Measurements from ENCODE around the gene MAGEA9B.
A peak's percentile ranks its signal among the peaks of the same experiment; 100 is the strongest.
"Not testable (repeated sequence)": the region's sequence is repeated elsewhere in the genome, so short reads cannot be mapped to it uniquely, and the experiment has no call there.

MAGEA9B gene

DNA sequence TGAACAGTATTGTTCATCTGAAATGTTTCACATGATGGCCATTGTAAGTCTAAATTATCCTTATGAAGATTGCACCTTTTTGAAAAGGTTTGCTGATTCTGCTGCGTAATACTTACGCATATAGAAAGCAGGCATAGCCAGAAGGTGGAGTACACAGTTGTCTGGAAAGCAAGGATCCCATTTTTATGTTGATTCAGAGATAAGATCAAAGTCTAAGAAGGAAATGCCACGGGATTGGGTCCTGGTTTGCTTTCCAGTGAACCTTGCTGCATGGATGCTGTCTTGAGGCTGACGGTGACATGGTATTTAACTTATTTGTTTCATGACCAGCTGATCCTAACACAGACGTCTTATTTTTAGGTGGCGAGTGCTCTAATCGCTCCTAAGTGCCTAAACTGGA, 15.5 kb downstream of the MAGEA9B start:
- DNase-seq (ENCODE audit: low spot score) = no peak

GRCh38 chrX:149570668-149571067, 16.6 kb downstream of the MAGEA9B start:
- no peak for DNase-seq (ENCODE audit: low spot score)

GRCh38 chrX:149569770-149570169, 17.5 kb downstream of the MAGEA9B start:
- DNase-seq (ENCODE audit: low spot score) = no peak

DNA sequence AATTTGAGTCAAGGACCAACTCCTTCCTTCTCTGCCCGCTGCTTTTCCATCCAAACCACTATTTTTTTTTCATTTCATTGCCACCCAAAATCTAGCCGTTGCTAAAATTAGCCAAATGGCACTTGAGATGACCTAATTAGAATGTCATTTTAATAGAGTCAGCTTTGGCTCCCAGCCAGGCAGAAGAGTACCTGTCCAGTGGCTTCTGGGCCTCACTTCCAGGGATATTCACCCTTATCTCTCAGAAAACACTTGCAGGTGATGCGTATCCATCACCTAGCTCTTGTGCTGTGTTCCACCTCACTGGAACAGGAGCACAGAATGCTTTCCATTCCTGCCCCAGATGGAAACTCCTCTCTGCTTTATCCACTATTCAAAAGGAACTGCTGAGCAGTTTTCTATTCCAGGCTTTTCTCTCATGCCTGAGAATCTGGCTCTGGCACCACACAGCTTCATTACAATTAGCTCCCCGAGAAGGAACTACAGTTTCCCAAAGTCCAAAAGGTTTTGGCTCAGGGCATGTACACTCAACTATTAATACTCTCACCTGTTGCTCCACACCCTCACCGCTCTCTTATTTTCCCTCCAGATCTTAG, 18.5 kb downstream of the MAGEA9B start:
- no peak for DNase-seq (ENCODE audit: low spot score)

DNA sequence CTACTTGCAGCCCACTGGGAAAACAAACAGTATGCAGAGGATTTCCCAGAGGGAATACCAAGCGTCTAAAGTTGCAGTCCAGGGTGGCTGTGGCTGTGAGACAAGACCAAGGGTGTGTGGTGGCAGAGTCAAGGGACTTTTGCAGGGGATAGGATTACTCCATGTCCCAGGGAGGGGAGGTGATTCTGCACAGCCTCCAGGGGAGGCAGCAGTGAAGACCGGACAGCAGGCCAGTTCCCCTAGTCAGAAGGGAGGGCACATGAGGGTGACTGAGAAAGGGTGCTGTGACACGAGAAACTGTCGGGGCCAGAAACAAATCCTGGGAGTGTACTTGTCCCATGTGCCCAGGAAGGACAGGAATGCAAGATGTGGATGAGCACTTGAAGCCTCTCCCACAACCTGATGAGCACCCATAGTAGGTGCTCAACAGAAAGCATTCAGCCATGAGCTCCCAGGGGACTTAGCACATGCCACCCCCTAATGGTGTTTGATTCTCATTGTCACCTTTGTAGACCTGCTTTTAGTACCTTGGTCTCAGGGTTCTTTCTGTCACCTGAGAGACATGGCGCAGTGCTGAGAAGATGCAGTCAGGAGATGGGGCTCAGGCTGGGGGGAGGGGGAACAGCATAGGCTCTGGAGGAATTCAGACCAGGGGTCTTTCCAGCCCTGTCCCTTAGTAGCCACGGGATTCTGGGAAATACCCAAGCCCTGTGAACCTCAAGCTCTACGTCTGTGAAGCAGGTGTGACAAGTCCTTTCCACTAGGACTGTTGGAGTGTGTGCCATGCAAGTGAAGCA, 19.4 kb downstream of the MAGEA9B start:
- no peak for DNase-seq (ENCODE audit: low spot score)

GRCh38 chrX:149563359-149563758, 23.9 kb downstream of the MAGEA9B start:
- no peak for DNase-seq (ENCODE audit: low spot score)

DNA sequence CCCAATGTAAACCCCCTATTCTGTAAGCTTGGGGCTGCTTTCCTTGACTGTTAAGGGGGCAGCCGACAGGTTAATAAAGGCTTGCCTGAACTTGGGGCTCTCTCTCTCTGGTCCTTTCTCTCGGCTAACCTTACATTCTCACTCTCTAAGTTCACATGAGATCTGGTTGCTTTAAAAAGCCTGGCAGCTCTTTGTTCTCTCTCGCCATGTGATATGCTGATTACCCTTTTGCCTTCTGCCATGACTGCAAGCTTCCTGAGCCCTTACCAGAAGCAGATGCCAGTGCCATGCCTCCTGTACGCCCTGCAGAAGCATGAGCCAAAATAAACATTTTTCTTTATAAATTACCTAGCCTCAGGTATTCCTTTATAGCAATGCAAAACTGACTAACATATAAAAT, 32.0 kb downstream of the MAGEA9B start:
- not testable (repeated sequence) for DNase-seq (ENCODE audit: low spot score)

- not testable (repeated sequence) for DNase-seq (ENCODE audit: low spot score)
These were observed 35.4 kb downstream of the MAGEA9B start for GRCh38 chrX:149551939-149552248.

DNA sequence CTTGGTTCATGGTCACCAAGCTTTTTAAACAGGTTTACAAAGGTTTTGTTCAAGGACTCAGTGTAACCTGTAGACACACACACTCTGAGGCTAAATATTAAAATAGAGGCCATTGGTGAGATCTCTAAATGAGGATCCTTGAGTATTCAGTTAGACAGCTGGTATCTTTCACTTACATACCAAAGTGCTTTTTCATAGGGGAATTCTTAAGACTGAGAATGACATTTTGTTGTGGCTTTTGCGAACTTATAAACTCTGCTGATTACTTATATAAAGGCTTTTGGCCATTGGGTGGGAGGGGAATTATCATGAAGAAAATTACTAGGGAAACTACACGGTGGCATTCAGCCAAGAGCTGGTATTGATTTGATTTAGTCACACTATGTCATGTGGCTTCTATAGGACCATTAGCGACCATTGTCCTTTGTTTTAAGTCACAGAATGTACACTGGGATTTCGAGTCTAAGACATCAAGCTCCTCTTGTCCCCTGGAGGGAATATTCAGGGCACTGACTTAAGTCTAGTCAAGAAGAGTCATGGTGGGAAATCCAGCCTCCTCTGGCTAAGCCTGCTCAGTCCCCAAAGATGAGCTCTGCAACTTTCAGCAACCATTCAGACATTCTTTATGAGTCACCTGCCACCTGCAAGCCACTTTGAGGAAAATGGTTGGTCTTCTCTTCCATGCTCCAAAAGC, 35.9 kb downstream of the MAGEA9B start:
- DNase-seq (ENCODE audit: low spot score) = not testable (repeated sequence)

DNA sequence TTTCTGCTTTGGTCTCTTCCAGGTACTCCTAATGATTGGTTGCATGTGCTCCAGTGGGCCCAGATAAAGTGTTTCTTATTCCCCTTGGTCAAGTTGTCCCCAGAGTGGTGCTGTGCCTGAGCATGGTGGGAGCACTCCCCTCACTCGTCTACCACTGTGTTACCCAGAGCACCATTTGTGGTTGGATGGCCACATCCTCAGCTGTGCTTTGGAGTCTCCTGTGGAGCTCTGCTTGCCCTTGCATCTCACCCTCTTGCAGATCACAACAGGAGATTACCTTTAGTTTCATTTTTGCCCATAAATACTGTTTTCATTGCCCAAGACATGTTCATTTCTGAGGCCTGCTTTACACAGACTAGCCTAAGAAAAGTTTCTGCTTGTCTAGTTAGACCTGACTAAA, 36.8 kb downstream of the MAGEA9B start:
- DNase-seq (ENCODE audit: low spot score) = not testable (repeated sequence)

- not testable (repeated sequence) for DNase-seq (ENCODE audit: low spot score)
These were observed 37.6 kb downstream of the MAGEA9B start, which contains the start of gene HSFX3 for GRCh38 chrX:149549701-149550100. Gene HSFX3 (minus strand): TSS chrX:149549924. CDS start chrX:149549852, 72 bp downstream.

DNA sequence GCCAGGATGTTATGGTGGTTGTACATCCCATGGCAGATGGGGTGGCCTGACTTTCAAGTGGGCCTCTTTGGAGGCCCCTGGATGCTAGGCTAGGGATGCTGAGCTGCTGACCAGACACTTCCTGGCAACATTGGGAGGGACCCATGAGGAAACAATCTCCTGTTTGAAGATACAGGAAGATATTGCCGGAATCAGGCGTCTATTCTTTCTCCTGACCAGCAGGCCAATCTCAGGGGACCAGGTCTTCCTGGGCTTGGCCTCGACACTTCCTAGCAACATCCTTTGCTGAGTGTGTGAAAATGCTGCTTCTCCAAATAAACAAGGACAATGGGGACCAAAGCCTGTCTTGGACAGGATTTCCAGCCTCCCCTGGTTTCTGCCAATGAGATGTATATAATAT, 39.5 kb downstream of the MAGEA9B start:
- not testable (repeated sequence) for DNase-seq (ENCODE audit: low spot score)

DNA sequence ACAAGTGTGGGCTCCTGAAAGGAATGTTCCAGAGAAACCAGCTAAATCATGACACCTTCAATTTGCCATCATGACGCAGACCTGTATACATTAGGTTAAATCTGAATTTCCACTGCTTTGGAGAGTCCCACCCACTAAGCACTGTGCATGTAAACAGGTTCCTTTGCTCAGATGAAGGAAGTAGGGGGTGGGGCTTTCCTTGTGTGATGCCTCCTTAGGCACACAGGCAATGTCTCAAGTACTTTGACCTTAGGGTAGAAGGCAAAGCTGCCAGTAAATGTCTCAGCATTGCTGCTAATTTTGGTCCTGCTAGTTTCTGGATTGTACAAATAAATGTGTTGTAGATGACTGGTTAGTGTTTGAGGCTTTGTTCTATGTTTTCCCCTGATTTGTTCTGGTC, 40.3 kb downstream of the MAGEA9B start:
- not testable (repeated sequence) for DNase-seq (ENCODE audit: low spot score)

DNA sequence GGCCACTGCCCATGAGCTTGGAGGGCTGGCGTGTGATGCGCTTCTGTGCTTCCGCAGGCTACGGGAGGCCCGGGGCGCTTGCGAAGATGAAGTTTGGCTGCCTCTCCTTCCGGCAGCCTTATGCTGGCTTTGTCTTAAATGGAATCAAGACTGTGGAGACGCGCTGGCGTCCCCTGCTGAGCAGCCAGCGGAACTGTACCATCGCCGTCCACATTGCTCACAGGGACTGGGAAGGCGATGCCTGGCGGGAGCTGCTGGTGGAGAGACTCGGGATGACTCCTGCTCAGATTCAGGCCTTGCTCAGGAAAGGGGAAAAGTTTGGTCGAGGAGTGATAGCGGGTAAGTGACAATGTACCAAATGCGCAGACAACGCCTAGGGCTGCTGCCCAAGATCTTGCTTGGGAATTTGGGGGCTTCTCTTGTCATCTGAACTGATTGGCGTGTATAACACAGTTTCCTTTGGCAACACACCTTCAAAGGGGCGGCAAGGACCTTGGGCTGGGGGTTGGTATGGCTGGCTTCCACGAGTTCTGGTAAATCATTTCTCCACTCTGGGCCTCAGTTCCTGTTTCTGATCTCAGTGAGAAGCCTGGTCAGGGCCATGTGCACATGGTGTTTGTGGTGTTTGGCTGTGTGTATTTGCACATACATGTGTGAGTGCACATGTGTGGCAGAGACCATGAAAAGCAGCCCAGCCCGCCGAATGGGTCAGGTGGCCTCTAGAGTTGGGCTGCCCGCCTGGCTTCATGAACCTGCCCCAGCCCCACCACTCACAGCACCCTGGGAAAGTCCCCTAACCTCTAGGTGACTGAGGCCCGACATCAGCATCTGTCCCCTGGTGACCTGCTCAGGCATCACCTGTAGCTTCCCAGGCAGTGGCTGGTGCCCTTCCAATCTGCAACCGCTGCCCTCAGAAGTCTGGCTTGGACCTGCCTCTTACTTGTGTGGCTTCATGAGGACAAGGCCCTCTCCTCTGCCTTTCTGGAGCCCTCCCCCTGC, 41.4 kb downstream of the MAGEA9B start:
- DNase-seq (ENCODE audit: low spot score) = not testable (repeated sequence)

DNA sequence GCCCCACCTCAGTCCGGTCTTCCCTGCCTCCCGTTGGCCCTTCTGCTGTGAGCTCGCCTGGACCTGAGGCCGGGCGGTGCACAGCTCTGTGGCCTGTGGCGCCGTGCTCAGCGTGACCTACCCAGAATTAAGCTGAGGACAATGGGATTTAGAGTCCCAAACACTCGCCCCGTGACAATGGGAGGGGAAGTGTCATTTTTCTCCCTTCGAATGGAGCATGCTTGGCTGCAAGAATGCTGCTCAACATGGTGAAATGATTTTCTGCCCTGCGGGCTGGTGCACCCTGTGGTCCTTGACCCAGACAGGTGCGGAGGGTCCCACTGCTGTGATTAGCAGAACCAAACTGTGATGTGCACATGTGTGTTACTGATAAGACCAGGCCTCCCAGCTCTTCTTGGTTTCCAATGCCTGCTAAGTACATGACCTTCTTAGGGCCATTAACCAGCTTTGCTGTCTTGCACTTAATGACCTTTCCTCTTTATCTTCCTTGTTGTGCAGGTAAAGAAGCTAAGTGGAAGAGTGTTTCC, 45.7 kb downstream of the MAGEA9B start:
- DNase-seq (ENCODE audit: low spot score) = no peak

GRCh38 chrX:149540621-149541520, 46.4 kb downstream of the MAGEA9B start, which contains the start of gene EOLA1:
Gene EOLA1 (plus strand): TSS chrX:149541012. CDS start chrX:149545631, 4,619 bp downstream.
- DNase-seq (ENCODE audit: low spot score) = peak; percentile 70

- DNase-seq (ENCODE audit: low spot score) = peak; percentile 87
These were observed 47.1 kb downstream of the MAGEA9B start for GRCh38 chrX:149540131-149540620.

DNA sequence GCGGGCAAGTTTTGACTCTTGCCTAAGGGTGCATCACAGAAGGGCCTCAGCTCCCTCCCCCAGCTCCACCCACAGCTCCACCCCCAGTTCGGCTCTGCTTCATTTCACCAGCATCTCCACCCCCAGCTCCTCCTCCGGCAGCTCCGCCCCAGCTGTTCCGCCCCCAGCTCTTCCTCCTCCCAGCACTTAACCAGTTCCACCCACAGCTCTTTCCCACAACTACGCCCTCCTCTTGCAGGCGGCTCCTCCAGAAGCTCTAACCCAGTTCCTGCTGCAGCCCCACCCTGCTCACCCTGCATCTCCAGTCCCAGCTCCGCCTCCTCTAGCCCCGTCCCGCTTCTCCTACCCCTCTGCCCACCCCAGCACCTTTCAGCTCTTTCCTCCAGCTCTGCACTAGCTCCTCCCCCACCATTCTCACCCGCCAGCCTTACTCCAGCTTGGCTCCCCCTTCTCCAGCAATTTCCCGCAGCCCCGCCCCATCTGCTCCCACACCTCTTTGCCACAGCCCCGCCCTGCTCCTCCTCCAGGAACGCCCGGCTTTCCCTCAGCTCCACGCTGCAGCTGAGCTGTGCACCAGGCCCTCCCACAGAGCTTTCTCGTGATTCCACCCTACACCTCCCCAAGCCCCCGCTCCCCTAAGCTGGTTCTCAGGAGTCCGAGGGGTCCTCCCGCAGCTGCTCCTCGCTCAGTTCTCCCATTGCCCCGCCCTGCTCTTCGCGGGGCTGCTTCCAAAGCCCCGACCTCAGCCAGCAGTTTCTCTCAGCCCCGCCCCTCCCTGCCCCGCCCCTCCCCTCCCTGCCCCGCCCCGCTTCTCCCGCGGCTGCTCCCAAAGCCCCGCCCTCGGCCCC, 47.8 kb downstream of the MAGEA9B start:
- DNase-seq (ENCODE audit: low spot score) = peak; percentile 77

DNA sequence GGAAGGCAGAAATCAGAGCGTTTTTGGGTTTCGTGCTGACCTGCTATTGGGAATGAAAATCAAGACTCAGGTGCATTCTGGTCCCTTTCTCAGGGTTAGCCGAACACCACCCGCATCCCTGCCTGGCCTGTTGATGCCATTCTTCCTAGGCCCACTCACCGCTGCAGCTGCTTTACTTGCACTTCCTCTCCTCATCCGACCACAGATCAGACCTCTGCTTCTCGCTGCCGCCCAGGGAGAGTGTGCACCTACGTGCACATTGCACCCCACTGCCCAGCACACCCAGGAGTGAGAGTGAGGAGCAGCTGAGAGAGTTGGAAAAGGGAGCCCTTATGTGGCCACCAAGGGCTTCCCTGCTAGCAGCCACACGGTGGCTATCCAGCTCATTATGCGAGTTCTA, 49.8 kb downstream of the MAGEA9B start:
- not testable (repeated sequence) for DNase-seq (ENCODE audit: low spot score)

Data from D341Med (cell line).